MV-4-11 (cell line): ENCODE results near the gene PTPRK.
A peak's percentile ranks its signal among the peaks of the same experiment; 100 is the strongest.

ENCODE experiments used
- DNase-seq: peaks from one replicate; lab custom pipeline; 2025; lab: John Stamatoyannopoulos, UW

Gene PTPRK

DNA sequence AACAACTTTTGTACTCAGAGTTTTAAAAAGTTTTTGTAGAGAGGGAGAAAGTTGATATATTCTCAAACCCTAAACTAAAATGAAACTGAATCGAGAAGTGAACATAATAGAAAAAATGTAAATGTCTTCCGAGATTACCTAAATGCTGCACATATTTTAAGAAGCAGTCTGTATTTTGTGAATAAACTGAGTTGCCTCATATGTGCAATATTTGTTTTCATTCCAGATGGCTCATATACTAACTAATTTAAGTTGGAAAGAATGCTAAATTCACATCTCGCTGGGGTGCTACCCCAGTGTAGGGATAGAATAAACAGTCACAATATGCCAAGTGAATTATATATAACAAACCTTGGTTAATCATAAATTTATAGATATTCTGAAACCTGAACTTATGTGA, 333.7 kb downstream of the PTPRK start:
- DNase-seq: no peak

DNA sequence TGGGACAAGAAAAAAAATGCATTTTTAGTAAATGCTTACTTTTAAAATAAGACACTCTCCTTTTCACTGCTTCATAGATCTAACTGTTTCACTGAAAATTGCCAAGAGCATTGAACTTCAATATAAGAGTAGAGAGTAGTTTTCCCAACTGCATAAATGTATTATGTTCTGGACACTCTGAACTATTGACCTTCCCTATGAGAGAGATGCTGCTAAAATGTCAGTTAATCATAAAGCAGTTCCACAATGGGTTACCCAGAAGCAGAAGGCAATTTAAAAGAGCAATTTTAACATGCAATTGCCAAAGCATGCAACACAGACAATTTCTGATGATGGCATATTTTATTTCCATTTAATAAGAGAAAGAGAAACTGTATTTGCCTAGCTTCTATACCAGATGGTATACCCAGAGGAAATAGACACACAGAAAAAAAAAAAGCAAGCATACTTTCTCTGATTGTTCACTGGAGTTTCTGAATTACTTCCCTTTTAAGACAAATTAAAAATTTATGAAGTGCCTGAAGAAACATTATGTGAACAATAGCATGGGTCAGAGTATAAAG, 340.4 kb downstream of the PTPRK start:
- DNase-seq: peak; percentile 1

DNA sequence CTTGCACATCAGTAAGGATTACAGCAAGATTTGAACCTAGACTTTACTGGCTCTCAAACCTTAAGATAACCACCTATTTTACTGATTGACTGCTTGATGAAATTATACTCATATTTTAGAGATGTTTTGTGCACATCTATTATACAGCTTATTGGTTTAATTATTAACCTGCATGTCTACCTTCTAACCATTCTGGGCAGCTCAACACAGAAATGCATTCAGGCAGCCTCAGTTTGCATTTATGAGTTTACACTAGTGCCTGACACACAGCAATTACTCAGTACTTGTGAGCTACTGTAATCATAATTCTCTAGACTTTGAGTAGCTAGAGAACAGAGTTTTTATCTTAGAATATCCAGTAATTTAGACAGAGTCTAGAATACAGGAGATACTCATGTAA, 345.7 kb downstream of the PTPRK start:
- no peak for DNase-seq

DNA sequence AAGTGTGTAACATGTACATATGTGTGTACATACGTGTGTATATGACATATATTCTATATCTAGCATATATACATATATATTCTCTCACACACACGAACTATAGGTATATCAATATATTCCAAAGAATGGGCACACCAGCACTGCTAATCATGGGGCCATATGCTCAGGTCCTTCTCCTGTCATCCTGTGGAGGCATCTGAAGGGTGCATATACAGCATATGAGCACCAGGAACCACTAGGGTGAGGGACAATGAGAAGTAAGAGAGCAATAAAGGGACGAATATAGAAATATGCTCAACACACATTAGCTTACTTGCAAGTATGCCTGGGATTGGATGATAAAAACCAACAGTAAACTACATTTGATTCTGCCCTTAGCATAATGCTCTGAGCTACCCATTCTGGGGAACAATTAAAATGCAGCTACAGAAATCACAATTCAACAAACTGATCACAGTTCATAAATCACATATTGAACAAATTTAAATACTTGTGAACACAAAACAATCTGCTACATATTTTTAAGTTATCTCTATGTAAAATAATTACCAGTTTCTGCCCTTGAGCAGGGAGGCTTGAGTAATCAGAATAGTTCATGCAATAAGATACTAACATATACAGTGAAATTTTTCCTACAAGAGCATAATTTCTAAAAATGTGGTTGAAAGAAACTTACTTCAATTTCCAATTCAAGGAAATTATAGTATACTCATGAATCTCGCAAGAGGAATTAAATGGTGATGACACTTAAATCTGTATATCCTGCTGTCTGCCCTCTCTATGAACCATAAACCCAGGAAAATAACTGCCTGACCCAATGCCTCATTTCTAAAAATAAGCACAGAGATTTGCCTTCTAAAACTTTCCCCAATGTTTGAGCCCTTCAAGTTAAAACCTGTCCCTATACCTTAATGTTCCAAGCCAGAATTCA, 347.4 kb downstream of the PTPRK start:
- no peak for DNase-seq

DNA sequence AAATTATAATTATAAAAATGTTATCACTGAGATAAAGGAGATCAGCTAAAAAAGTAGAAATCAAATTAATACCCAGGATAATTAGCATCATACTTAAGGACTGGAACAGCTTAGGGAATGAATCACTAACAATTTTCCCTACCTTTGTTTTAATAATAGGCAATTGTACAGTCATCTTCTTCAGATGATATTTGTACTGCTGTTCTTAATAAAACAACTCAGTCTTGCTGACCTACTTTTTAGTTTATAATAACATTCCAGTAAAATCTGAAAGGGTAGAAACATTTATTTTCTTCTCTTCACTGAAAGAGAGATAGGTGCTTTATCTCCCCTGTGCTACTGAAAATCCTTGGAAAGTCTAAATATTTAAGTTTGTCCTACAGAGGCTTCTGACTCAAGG, 348.3 kb downstream of the PTPRK start:
- DNase-seq: no peak

DNA sequence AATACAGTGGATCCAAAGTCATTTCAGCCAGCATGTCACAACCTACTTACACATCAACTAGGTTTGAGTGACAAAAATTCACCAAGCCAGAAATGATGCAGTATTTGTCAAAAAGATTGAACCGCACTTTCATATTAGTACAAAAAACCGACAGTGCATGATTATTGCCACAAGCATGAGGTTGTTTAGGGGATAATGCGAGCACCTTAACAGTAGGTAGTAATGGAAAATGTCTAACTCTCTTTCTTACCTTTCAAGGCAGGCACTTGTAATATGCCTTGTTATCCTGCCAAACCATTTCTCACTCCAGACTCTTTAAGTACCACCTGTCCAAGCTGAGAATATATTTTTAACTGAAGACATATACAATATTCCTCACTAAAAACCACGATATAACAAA, 349.2 kb downstream of the PTPRK start:
- DNase-seq: no peak

DNA sequence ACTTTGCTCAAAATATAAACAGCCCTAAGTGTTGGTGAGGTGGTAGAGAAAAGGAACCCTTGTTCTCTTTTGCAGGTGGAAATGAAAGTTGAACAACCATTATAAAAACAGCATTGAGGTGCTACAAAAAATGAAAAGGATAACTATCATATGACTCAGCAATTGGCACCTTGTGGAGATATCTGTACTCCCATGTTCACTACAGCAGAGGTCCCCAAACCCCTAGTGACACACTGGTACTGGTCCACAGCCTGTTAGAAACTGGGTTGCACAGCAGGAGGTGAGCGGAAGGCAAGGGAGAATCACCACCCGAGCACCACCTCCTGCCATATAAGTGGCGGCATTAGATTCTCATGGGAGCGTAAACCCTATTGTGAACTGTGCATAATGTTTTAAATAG, 352.2 kb downstream of the PTPRK start:
- no peak for DNase-seq

DNA sequence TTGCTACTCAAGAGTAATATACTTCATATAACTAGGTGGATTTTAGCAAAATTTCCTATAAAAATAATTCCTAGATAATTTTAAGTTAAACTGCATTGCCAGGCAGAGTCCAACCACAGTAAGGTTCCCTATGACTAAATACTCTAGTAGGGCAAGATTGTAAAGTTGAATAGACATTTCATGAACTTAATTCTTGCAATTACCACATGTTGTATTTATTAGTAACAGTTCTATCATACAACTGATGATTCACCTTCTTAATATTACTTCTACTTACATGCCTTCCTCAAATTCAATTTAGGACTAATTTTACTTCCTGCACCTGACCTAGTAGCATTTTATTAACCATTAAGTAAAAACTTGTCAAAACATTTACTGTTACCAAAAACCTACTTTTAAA, 352.8 kb downstream of the PTPRK start:
- DNase-seq: no peak

DNA sequence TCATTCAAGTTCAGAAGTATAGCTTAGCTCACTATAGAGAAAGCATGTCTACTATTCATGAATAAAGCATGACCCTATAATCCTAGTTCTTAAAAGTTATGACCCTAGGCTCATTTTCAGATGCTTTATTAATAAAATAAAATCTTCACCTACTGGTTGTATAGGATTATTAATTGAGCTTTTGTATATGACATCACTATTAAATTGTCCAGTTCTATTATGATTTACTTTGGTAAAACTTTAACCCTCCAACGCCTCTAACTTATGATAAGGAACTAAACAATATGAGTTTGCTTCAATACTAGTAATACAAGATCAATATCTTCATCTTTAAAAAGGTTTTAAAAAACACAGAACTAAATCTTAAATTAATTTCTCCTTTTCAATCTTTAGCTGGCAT, 356.1 kb downstream of the PTPRK start:
- DNase-seq: no peak

DNA sequence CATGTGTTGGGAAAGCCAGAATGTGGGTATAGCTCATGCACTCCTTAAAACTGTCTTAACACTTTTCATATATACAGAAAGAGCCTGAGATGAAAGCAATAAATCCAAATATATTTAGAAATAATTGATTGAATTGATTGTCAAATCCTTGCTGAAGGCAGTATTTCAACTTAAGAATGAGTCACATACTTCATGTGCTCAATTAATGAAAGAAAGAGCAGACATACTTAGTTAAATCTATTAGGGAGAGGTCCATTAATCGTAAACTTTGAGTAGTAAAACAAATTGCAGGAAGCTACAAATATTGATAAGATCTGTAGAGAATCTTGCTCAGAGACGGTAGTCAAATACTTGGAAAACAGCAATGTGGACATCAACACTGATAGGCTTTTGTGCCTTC, 358.0 kb downstream of the PTPRK start:
- no peak for DNase-seq

DNA sequence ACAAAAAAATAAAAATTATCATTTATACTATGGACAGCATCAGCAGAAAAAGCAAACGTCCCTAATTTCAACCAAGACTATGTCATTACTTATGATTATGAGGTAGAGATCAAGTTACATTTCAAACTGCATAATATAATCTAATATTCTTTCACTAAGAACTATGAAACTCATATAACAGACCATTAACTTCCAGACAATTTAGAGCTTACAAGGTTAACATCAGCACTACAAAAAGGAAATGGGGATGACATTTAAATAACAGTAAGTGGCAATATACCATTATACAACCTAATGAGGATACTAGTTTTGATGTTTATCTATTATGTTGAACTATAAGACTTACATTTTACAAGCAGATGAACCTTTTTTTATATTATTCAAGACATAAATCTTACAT, 358.6 kb downstream of the PTPRK start:
- no peak for DNase-seq

DNA sequence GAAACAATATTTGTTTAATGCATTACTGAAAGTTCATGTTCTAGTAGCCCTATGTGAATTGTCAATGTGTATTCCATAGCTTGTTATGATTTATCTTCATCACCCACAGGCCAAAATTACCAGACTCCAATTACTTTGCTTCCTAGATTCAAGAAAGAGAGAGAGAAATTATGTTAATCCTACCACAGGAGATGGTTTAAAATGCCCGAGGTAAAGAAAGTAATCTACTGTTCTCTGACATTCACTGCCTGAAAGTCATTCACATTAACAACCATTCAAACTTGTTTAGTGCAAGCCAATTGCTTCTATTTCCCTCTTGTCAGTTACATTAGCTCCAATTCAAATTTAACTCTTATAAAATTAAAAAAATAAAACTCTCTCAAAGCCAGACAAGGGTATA, 359.1 kb downstream of the PTPRK start:
- DNase-seq: no peak

DNA sequence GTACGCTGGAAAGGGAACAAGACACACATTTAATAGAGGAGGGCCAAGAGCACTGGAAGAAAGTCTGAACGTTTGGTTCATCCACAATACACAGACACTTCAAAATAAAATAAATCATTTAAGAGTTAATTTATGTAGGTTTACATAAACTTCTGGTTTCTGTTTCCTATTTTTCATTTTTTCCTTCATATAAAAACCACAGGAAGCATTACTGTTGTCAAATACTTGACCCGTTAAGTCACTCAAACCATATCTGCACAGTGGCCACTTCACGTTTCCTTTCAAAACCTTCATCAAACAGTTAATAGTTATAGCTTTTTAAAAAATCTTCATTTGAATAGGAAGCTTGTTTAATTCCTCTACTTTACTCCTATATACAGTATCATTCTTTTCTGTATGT, 361.9 kb downstream of the PTPRK start:
- peak; percentile 7 for DNase-seq

DNA sequence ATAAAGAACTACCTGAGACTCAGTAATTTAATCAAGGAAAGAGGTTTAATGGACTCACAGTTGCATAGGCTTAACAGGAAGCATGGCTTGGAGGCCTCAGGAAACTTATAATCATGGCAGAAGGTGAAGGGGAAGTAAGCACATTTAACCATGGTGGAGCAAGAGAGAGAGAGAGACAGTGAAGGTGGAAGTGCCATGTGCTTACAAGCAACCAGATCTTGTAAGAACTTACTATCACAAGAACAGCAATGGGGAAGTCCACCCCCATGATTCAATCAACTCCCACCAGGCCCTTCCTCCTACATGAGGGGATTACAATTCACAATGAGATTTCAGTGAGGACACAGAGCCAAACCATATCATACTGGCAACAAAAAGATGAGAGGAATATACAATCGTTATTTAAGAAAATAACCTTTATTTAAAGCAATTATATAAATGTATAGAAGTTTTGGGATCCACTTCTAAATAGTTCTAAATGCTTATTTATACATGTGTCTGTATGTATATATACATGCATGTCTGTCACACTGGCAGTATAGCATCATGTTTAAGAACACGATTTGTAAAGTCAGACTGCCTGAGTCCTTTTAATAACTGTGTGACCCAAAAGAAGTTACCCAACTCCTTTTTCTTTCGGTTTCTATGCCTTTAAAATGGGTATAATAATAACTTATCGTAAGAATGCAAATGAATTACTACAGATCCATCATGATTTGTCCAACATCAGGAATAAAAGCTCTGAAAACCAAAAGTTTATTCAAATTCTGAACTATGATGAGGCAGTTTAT, 363.9 kb downstream of the PTPRK start:
- DNase-seq: peak; percentile 65

DNA sequence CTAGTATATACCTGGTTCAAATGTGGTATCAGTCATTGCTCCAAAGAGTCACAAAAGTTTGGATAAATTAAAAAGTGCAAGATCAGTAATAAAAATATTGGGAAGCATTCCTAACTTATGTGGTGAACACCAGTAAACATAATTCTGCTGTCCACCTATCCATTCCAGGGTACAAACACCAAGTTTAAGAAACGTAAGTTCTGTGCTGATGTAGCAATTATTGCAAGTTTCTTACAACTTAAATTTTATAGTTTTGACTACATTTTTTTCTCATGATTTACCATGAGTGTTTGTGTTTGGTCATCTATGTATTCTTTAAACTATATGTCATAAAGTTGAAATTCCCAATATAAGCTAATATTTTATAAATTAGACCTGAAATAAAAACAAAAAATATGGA, 364.6 kb downstream of the PTPRK start:
- no peak for DNase-seq

DNA sequence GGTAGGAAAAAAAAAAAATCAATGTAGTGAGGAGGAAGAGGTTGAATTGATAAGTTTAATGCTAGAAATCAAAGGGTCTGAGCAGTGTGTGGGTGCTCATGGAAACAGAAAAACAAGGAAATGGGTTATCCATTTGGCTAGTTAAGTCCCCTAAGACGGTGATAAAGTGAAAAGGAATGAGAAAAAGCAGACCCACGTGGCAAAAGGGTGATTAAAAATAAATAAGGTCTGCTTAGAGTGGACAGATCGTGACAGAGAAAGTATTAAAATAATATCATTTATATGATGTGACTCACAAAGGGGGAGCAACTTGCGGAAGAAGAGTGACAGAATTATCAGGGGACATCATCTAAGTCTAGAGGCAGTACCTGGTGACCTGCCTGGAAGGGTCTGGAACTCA, 367.8 kb downstream of the PTPRK start:
- DNase-seq: no peak

DNA sequence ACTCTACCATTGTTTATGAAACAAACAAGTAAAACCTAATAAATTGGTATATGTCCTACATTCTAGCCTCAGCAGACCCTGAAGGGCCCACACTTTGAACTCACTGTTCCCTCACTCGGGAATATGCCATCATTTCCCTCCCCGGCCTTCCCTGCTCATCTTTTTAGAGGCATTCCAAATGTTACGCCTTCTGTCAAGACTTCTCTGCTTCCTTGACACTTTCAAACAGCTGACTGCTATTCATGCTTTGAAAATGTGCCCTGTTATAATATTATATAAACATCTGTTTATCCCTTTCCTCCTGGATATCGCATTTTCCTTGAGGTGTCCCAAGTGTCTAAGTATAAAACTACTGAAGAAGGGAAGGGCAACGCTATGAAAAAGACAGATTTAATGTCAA, 370.0 kb downstream of the PTPRK start:
- no peak for DNase-seq

DNA sequence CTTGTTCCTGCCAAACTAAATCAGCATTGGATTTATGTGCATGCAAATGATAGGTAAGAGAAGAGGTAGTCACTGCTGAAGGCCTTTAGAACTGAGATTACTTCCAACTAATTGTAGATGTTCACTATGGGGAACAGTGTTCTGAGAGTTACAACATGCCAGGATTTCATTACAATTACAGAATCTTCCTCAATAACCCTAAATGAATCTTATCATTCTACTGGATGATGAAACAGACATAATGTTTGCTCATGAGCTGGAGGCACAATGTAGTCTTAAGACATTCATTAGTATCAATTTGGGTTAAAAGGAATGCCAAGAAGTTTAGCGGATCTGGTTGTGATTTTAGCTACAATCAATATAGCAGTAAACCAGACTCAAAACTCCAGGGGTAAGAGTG, 370.6 kb downstream of the PTPRK start:
- DNase-seq: no peak

DNA sequence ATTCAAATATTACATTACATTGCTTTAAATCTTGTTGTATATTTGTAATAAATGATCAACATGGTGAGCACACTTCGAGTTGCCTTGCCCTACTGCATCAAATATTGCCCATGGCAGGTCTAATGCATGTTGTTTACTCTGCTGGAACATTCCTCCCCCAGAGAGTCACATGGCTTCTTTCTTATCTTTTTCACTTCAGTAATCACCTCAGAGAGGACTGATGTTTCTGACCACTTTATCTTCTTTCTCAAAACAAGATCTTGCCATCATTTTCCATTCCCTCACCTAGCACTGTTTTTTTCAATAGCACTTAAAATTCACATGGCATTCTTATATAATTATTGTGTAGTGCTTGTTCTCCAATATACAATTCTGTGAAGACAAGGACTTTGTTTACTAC, 376.1 kb downstream of the PTPRK start:
- no peak for DNase-seq

DNA sequence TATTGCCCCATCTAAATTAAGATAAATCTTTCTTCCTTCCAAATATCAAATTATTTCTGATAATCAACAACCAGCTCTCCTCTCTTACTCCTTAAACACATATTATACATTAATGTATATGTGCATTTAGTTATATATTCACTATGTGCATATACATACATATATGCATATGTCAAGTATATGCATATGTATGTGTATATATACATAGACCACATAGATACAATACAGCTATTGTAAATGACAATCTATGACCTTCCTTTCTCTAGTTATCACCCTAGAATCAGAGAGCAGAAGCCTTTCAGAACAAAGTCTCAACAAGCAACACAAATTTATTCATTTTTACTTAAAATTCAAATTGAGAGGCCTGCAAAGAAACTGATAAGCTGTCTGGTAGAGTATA, 378.5 kb downstream of the PTPRK start:
- no peak for DNase-seq

DNA sequence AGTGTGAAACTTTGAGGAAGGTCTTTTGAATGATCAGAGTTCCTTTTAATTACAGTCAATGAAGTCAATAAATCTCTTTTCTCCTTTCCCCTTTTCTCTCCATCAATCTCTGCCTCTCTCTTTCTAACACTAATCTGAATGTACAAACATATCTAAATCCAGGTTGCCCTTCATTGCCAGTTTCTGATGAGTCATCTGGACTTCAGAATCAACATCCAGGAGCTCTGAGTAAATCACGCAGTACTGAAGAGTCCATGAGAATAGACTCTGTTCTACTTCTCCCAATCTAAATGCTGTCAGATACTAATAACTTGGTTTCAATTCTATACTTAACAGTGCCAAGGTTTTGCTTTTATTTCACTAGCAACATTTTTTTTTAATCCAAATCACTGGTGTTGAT, 380.9 kb downstream of the PTPRK start:
- DNase-seq: no peak

DNA sequence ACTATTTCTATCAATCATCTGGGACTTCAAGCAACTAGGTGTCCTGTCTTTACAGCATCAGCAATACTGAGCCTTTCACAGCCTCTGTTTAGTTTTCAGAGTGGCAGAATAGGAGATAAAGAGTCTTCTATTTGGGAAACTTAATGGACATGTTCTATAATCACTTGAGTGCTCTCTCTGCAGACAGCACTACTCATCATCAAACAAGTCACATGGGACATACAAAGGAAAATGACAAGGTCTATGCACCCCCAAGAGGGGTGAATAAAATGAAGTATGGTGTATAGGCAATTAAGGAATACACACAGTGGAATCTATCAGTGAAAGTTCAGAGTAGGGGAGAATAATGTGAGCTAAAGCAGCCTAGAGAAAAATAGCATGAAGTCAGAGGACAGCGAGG, 381.7 kb downstream of the PTPRK start:
- DNase-seq: no peak

DNA sequence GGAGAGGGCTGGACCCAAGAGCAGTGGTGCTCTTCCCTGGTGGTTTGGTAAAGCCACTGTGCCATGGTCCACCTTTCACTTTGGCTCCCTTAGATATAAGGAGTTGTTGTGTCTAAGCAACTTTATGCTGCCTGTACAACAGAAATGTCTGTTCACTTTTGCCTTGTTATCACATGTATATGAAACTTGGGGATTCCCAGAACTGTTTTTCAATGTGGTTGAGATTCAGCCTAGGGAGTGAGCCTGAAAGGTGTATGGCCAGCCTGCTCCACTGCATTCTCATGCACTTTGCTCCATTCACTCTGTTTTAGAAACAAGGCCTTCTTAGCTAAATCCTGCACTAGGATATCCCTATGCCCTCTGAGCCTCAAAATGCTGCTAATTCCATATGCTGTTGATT, 385.1 kb downstream of the PTPRK start:
- DNase-seq: no peak
